ENCODE data around the gene RAB22A.

DNA sequence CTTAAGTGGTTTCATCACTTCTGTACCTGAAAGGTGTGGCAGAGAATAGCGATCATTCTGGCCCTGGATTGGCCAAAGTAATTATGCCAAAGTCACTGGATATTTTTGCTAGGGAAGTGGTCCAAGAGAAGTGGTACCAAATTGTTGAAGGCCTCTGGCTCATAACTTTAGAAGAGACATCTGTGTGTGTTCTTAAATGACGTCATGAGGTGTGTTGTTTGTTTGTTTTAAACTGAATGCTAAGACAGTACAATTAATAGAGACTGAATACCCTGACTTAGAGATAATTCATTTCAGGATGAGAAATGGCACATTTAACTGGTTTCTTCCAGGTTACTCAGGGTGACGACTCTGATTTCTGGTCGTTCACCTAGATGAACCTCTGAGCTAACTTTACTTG, 82.8 kb downstream of the RAB22A start:
- TF ChIP-seq CTCF (IDR thresholded peaks at IDR 0.05; ENCODE audit: extremely low read depth in 1 of 2, insufficient read depth in 1 of 2, low read depth in 1 of 2, low read length in 2 of 2) = no peak
- TF ChIP-seq EZH2 (IDR thresholded peaks at IDR 0.05; ENCODE audit: borderline replicate concordance, low read depth, low read length, severe bottlenecking) = no peak
